ENCODE results near the gene MAS1L.

MAS1L gene, protein sequence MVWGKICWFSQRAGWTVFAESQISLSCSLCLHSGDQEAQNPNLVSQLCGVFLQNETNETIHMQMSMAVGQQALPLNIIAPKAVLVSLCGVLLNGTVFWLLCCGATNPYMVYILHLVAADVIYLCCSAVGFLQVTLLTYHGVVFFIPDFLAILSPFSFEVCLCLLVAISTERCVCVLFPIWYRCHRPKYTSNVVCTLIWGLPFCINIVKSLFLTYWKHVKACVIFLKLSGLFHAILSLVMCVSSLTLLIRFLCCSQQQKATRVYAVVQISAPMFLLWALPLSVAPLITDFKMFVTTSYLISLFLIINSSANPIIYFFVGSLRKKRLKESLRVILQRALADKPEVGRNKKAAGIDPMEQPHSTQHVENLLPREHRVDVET

DNA sequence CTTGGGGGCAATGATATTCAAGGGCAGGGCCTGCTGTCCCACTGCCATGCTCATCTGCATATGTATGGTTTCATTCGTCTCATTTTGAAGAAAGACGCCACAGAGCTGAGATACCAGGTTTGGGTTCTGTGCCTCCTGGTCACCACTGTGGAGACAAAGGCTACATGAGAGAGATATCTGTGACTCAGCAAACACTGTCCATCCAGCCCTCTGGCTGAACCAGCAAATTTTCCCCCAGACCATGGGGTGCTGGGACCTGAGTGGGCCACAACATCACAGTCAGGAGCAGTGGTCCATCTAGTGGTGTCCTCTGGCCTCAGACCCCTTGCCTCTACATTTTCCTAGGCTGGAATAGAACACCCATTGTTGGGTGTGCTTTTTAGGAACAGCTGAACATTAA is at the start of gene MAS1L:
TSS of gene MAS1L (minus strand) at position 297 of the 400 bp plus-strand sequence. CDS start at position 243, 54 bp downstream.
- DNase-seq = no peak

DNA sequence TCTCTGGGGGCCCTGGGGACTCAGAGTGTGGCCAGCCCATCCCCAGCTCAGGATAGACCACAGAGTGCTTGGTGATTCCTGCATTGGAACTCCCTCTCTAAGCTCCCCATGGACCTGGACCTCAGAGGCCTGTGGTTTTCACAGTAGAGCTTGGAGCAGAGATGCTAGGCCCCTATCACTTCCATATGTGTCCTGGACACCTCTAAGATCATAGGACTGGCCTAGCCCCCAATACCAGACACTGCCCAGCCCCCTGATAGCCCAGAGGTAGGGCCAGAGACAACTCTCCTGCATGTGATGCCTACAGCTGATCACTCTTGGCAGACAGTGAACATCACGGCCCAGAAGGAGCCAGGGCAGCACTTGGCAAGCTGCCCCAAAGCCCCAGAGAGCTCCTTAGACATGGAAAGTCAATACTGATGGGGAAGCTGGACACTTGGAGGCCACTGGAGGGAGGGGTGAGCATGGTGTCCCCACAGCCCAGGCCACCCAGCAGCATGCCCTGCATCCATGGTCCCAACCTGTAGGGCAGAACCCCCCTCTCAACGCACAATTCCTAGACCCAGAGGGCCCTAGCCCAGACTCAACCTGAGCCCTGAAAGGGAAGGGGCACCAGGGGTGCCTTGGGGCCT is 44.7 kb upstream of the MAS1L start:
- no peak for DNase-seq

DNA sequence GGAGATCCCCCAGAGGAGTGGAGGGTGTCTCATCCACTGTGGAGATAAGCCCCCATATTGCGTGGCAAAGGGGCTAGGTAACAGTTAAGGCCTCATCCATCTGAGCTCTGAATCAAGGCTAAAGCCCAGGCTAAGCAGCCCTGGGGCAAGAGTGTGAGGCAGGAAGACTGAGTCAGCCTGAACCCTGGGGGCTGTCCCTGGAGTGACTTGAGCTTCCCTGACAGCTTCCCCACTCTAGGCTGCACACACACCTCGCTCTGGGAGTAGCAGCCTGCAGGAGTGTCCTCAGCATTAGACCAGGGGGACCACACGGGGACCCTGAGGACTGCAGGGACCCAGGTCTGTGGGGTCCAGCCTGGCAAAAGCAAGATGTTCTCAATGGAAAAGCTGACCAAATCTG is 43.9 kb upstream of the MAS1L start:
- DNase-seq = no peak

DNA sequence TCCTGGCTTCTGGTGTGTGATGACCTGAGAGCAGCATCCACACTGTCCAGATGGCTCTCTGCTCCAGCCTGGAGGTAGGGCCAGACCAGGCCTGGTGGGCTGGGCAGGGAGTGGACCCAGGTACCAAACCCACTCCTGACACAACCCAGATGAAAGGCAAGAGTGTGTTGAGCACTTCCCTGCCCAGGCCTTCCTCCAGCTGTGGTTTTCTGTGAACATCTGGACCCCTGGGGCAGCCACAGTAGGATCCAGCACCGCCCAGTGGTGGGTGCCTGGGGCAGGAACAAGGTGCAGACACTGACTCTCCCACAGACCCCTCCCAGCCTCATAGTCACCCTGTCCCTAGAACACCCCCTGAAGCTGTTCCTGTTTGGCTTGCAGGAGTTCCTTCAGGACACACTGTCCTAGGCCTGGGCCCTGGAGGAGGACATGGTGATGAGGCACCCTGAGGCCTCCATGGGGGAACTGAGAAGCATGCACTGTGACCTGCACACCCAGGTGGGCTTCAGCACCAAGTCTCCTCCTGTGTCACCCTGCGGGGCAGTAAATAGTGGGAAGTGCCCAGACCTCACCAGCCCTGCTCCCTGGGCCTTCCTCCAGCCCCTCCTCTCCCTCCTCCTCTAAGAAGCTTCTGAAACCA is 43.0 kb upstream of the MAS1L start:
- no peak for DNase-seq

DNA sequence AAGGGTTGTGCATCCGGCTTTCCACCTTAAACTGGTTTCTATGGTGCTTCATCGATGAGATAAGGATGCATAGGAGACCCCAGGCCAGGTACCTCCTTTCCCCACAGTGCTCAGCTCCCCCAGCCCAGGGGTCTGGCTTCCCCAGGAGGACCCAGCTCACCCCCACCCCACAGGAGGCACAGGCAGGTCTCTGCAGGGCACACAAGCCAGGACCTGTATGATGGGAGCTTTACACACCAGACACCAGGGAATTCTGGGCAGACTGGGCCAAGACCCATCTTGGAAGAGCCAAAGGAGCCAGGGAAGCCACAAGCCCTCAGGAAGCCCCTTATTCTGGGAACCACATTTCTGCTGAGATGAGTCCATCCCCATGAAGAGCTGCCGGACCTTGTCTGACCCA is 42.2 kb upstream of the MAS1L start:
- DNase-seq = no peak

DNA sequence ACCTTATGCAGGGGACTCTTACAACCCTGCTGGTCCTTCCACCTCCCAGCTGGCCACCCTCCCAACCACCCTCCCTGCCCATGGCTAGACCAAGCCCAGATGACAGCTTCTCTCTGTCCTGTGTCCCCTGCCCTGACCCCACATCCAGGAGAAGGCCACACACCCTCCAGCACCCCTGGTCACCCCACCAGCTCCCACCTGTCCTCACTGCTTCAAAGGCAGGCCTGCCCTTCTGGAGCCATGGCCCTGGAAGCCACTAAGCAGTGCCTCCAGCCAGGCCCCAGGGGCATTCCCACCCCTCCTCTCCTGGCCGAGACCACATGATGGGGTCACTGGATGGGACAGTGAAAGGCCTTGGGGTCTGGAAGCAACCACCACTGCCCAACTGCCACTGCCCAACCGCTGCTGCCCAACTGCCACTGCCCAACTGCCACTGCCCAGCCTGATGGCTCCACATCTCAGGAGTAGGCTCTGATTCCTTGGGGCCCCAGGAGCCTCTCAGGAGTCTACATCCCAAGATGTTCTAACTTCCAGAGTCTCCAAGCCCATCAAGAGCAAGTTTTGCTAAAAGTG is 41.3 kb upstream of the MAS1L start:
- no peak for DNase-seq

DNA sequence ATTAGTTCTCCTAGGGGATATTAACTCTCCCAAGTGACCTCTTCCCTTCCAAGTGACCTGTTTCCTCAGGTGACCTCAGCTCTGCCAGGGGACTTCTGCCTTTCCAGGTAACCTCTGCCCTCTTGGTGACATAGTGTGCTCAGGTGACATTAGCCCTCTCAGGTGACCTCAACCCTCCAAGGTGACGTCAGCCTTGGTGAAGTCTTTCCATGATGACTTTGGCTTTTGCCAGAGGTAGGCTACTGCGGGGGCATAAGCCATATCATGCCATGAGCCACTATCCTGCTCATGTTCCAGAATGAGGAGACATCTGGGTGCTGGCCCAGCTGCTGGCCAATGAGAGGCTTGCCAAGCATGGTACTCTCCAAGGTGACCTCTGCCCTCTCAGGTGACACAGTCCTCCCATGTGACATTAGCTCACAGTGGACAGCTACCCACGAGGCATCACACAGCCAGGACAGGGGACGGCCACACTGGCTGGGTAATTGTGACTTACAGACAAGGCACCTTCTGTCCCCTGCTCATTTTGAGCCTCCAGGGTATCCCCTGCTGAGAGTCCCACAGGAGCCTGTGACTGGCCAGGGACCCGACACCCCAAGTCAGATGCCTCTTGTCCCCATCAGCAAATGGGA is 40.7 kb upstream of the MAS1L start:
- no peak for DNase-seq

DNA sequence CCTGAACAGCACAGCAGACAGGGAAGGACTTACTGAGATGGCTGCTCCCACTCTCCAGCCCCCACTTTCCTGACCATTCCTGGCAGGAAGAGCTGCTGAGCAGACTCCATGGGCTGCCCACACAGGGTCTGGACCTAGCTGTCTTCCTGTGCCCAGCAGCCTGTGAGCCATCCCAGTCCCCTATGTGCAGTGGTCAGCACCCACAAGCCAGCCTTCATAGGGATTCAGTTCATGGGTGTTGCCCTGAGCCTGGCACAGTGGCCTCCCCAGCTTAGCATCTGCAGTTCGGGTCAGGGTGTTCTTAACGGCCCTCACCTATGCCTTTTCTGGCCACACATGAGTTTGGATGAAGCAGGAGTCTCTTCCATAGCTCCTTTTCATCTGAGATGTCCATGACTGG is 39.8 kb upstream of the MAS1L start:
- DNase-seq = no peak

DNA sequence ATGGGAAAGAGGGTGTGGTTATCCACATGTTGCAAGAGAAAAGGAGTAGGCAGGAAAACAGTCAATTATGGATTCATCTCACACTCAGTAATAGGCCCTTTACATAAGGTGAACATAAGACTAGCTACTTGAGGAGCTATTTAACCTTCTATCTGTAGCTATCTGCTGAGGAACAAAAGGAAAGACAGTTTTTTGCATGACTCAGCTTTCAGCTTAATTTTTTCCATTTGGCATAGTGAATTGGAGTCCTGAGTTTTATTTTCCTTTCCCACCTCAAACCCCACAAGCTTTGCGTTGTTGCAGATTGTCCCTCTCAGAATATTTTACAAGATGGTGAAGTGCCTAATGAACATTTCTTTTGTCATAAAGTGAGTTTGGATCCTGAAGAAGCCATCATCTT is 39.4 kb upstream of the MAS1L start:
- no peak for DNase-seq

DNA sequence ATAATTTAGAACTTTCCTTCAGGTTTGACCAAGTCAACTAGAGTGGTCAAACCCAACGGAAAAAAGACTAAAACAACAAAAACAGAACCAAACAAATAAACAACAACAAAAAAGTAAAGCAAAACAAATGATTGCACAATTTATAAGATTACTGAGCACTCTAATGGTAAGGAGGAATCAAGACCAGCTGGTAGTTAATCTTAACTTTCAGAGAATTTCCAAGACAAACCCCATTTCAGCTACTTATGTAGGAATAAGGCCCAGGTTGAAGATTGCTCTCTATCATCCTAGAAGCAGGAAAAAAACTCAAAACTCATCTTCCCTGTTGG is 37.5 kb upstream of the MAS1L start:
- DNase-seq = no peak

DNA sequence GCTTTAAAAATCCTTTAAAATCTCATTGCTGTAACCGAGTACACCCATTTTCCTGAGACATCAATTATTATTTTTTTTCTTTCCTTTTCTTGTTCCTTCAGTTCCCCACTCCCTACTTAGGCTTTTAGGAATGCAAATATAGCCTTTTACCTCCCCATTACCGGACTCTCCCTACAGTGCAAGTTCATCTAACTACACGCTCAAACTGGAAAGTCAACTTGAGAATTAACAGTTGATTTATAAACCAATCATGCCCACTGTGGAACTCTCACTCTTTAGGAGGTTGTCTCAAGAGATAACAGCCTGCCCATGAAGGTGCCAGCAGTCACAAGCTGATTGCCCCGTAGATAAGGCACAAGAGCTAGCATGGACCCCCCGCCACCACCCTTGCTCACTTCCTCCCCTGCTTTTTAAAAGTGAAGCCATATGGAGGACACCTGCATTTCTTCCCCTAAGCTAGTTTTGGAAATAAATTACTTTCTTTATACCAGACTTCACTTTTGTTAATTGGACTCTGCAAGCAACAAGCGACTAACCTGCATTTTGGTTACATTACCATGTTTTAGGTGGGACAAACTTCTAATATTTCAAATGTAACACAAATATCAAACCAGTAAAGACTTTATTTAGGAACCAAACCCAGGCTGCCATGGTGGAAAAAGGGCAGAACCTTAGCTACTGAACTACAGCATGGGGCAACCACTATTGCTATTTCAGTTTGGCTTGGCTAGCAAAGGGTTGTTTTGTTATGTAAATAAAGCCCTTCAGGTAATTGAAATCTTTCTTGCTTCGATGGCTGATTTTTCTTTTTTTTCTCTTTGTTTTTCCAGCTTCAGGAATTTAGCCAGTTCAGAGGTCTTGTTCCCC is 36.9 kb upstream of the MAS1L start:
- DNase-seq = no peak

DNA sequence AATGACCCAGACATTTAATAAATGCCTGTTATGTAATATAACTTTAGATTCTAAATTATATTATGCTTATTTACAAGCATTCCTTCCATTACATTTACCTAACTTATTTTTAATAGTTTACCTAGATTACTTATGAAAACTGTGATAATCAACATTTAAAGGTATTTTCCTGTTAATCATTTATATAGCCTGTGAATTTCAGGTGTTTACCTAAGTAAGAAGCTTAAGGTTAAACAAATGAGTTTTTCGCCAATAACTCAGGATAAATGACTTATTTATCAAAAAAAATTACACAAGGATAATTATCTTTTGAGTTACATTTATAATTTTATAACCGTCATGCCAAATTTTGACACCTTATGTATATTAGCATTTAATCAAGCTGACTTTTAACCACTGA is 36.3 kb upstream of the MAS1L start:
- no peak for DNase-seq

DNA sequence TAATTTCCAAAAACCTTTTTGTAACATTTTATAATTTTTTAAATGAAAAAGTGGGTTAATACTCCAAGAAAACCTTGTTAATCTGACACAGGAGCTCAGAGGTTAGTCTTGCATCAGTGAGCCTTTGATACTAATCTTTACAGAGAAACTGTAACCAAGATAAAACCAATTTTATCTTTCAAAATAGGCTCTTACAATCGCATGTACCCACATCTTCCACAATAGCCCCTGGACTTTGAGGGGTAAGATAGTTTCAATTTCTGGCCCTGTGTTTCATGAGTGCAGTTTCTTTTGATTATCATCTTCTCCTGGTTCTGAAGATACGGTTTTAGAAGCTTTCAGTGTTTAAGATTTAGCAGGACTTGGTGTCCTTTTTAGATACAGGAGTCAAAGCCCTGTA is 34.5 kb upstream of the MAS1L start:
- DNase-seq = no peak

DNA sequence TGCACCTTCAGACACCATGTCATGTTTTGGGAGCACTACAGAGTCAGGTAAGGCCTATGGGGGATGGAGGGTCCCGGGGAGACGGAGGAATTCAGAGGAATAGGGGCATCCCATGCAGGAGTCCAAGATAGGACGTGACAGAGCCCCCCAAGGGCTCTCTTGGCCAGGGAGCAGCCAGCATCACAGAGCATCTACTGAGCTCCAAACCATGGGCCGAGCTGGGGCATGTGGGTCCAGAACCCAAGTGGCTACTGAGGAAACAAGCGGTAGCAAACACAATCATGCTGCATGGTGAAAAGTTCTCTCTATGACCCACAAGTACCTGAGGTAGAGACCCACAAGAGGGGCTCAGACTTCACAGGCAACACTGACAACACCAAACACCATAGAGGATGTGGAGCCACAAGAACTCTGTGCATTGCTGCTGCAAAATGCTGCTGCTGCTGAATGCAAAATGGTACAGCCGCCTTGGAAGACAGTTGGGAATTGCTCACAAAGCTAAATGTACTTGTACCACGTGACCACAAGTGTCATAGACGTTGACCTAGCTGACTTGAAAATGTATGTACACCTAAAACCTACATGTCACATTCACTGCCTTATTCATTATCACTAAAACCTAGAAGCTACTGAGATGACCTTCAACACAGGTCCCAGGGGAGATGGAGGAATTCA is 33.4 kb upstream of the MAS1L start:
- no peak for DNase-seq

DNA sequence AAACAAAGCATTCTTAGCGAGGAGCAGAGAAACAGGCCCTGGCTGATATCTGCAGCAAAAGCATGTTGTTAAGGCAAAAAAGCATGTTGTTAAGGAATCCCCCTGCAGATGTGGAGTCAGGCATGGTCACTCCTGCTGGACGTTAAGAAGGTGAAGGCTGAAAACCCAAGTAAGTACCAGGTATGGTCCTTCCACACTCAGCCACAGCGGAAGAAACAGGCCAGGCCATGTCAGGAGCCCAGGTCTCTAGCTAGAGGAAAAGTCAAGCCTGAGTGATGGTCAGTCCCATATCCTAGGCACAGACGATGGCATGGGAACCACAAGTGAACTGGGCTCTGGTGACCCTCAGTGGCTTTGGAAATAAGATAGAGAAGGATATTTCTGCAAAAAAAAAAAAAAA is 32.5 kb upstream of the MAS1L start:
- DNase-seq = no peak

DNA sequence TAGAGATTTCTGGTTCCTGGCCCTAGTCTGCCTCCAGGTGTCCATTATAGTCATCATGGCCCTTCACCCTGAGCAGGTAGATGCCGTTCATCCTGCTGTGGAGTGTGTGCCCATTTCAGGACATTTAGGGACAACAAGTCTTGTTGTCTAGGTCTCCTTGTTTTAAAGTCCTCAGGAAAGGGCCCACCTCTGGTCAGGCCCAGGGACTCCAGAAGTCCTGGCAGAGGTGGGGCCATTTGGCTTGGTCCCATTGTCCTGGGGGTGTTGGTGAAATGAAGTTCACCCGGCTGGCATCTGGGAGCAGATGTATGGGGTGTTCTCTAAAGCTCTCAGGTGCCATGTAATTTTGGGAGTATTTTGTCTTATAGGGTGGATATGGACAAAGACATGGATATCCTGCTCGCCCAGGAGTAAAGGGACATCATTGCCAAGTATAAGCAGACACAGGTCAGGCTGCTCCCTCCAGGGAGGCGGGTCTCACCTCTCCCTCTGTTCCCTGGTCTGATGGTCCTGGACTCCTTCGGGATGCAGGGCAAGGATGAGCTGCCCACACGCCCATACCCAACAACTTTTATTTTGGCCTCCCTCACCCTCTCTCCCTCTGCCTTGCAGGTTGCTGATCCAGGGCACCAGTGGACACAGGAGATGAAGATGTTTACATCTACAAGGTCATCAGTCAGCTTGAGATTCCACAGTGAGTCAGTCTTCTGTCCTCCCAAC is 31.7 kb upstream of the MAS1L start:
- no peak for DNase-seq

DNA sequence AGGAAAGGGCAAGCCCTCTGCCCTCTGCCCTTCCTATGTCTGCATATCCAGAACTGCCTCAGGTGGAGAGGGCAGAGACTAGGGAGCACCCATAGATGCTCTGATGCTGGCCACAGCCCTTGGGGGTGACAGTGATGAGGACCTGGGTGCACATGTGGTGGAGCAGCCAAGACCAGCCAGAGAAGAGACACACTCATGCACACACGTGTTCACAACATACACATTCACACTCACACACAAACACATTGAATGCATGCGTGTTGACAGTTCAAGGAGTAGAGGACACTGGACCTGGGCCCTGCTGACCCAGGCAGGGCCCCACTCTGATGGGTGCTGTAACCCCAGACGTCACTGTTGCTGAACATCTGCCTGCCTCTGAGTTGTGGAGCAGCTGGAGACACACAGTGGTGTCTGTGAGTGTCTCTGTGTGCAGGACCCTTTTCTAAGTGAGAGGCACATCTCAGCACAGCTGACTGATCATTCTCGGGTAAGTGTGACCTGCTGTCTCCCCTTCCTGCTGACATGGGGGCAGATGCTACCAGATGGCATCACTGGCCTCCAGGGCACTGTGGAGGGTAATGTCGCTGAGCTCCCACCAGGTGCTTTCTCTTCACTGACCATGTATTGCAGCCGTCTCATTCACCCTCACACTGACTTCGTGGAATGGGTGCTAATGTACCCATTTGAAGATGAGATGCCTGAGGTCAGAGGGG is 30.1 kb upstream of the MAS1L start:
- no peak for DNase-seq

DNA sequence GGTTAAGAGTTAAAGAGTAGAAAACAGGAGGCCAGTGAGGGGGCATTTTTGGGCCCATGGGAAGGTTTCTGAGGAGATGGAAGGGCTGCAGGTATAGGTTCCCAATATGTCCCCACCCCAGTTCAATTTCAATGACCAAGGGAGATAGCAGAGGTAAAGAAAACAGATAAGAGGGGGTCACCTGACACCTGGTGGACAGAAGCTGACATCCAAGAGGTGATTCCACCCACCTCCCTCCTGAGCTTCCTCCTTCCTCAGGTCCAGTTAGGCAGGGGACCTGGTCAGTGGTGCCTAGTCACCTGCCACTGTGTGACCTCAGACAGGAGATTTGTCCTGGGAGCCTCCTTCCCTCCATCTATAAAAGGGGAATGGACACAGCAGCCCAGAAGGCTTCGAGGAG is 29.5 kb upstream of the MAS1L start:
- no peak for DNase-seq

DNA sequence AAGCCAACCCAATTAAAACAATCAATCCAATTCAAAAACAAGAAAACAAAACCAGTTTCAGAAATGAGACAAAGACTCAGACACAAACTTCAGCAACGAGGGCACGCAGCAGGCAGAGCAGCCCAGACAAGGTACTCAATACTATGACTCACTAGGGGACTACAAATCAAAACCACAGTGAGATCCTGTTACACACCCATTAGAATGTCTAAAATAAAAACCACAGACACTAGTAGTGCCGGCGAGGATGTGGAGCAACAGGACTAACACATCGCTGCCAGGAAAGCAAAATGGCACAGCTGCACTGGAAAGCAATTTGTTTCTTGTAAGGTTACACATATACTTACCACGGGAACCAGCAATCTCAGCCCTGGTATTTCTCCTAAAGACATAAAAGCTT is 28.4 kb upstream of the MAS1L start:
- DNase-seq = peak; percentile 12

DNA sequence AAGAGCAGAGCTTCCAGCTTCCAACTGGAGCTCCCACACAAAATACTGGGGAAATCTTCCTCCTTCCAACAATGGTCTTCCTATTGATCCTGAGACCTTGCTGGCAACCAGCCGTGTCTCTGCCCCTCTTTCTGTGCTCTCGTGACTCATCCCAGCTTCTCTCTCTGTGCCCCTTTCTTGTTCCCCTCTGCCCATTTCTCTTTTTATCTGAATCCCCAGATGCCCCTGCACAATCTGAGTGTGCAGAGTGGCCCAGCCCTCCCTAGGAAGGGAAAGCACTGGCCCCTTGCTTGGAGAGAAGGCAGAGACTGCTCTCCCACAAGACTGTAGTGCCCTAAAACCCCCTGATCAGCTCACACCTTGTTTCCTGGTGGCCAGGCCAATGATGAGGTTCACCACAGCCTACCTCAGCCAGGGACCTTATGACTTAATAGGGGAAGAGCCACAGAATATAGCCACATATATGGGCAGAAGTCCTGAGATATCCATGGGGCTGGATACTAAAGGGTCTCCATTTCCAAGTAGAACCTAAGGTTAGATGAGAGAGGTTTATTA is 23.1 kb upstream of the MAS1L start:
- DNase-seq = no peak

All from activated gamma-delta T cell treated with Interleukin-2 at 50 U/mL for 16 hours (primary cell).